ENCODE measurements around the gene KCNIP4.

The KCNIP4 gene

GRCh38 chr4:21457086-21457840 is 491.3 kb downstream of the KCNIP4 start:
- no peak for DNase-seq (ENCODE audit: low spot score)

DNA sequence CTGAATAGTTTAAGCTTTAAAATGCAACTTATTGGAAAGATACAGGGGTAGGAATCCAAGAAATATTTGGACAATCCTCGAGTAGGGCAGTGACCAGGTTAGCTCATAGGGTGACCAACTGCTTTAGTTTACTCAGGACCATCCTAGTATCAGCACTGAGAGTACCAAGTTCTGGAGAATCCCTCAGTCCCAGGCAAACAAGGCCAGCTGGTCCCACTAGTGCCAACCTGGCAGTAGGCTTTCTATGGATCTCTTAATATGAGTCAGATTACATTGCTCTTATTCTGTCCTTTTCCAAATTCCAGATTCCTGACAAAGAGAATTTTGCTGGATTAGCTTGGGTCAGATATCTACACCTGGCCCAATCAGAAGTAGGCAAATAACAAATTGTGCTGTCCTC is 493.7 kb downstream of the KCNIP4 start:
- no peak for DNase-seq (ENCODE audit: low spot score)

DNA sequence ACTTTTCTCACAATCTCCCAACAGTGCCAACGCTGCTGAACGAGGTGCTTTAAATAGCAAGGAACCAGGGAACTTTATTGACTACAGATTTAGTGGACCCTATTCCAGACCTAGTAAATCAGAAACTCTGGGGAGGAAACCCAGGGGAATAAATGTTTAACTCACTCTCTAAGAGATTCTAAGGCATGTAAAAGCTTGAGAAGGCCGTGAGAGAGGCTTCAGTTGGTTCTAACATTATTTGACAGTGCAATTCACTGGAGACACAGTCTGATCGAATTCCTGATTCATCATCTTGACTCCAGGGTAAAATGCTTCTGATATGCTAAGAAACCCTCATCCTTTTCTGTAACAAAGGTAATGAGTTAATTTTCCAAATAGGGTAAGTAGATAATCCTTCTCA is 494.4 kb downstream of the KCNIP4 start:
- no peak for DNase-seq (ENCODE audit: low spot score)

DNA sequence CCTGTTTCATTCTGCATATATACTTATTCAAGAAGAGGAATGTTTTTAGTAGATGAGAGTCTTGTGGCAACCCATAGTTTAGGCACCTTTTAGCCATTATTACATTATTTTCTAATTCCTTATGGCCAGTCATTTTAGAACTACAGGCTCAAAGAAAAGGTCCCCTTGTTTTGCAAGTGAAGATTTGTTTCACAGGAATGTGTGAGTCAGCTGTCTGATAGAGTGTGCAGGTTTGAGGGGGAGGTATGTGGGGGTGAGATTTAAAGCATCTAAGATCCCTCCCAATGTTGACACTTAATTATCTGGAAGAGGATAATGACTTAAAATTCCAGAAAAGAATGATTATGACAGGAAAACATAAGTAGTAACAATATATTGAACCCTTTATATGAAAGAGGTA is 495.6 kb downstream of the KCNIP4 start:
- no peak for DNase-seq (ENCODE audit: low spot score)

DNA sequence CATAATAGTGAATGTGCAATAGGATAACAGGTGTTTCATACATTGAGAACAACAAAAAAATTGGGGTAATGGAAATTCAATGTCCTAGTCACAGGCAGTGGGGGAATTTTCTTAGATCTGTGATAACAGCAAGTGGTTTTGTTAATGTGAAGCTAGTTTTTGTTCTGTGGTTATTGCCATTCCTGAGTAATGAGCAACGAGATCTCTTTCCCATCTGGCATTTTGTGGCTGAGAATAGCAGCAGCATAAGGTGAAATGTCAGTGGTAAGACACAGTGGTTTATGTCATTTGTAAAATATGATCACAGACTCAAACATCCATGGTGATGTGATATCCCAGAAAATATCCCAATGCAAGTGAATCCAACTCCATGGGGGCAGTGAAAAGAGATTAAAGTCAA is 497.5 kb downstream of the KCNIP4 start:
- no peak for DNase-seq (ENCODE audit: low spot score)

GRCh38 chr4:21450331-21450730 is 498.2 kb downstream of the KCNIP4 start:
- no peak for DNase-seq (ENCODE audit: low spot score)

- no peak for DNase-seq (ENCODE audit: low spot score)
Measured at GRCh38 chr4:21447301-21448054, 501.1 kb downstream of the KCNIP4 start.

- no peak for DNase-seq (ENCODE audit: low spot score)
Measured at GRCh38 chr4:21420166-21420565, 528.4 kb downstream of the KCNIP4 start.

- DNase-seq (ENCODE audit: low spot score), result no peak
Measured at GRCh38 chr4:21415728-21416127, 532.8 kb downstream of the KCNIP4 start.

- no peak for DNase-seq (ENCODE audit: low spot score)
Measured at GRCh38 chr4:21413807-21414370, 534.7 kb downstream of the KCNIP4 start.

DNA sequence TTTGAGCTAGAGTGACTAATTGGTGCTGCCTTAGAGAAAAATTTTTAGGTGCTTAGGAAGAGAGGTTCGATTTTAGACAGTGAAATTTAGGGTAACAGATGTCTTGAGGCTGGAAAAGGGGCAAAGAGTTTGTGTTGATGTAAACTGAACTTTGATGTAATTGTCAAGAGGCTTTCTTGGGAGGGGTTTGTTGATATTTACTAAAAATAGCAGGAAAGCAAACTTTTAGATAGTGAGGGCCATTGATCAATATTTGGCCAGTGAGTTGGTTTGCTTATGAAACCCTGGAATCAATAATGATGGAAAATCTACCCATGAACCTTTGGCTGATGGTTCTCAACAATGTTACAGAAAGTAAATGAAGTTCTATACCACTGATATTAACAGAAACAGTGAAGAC is 537.5 kb downstream of the KCNIP4 start:
- DNase-seq (ENCODE audit: low spot score), result no peak

- DNase-seq (ENCODE audit: low spot score), result no peak
Measured at GRCh38 chr4:21410372-21410771, 538.2 kb downstream of the KCNIP4 start.

DNA sequence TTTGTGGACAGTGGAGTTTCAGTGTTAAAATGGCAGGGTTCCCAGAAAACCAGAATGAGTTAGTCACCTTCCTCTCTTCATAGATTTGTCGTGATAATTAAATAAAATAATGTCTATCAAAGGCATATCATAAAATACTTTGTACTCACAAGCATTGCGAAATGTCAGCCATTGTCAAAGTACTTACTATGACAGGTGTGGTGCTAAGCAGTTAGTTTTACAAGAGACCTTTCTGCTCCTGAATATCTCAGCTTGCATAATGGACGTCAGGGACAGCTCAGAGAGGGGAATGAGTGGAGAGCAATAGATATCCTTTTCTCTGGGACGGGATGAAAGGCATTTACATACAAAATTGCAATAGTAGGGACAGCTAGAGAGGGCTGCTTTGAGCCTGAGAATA is 560.9 kb downstream of the KCNIP4 start:
- no peak for DNase-seq (ENCODE audit: low spot score)

DNA sequence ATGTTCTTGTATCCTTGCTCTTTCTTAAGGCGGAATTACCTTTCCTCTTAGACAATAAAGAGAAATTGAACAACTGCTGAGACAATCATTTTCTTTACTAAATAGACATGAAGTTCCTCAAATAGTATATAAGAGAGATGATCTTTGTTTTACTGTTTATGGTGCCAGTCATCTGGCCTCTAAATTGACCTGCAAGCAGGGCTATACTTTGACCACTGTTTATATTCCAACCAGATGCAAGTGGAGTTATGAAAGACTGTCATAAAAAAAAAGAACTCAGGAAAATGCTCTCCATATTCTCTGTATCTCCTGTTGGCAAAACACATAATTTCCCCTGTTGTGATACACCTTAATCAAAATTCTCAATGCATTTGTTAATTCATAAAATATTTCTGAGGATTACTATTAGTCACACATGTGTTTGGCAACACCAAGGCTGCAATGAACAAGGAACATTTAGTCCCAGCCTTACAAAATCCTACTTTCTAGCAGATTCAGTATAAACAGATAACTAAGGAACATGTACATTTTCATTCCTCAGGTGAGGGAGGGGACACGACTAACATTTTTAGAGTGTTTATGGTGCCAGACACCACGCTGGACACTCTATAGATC is 562.3 kb downstream of the KCNIP4 start:
- DNase-seq (ENCODE audit: low spot score), result no peak

DNA sequence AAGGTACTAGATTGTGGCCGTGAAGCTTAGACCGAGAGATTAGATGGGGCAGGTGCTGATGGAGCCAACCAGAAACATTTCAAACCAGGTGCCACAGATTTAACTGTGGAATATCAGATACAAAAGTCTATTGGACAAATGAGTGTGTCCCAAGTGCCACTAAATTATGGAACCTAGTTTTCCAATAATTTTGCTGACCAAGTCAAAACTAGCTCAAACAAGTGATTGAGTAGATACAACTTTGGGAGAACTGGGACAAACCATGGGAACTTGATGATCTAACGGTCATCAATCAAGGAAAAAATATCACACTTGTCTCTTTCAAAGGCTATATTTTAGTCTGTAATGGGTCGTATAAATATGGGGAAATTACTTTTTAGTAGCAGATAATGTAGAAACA is 562.9 kb downstream of the KCNIP4 start:
- DNase-seq (ENCODE audit: low spot score), result no peak

GRCh38 chr4:21384609-21385008 is 564.0 kb downstream of the KCNIP4 start:
- DNase-seq (ENCODE audit: low spot score), result no peak

- no peak for DNase-seq (ENCODE audit: low spot score)
Measured at GRCh38 chr4:21380861-21381260, 567.7 kb downstream of the KCNIP4 start.

- DNase-seq (ENCODE audit: low spot score), result no peak
Measured at GRCh38 chr4:21377046-21377445, 571.5 kb downstream of the KCNIP4 start.

DNA sequence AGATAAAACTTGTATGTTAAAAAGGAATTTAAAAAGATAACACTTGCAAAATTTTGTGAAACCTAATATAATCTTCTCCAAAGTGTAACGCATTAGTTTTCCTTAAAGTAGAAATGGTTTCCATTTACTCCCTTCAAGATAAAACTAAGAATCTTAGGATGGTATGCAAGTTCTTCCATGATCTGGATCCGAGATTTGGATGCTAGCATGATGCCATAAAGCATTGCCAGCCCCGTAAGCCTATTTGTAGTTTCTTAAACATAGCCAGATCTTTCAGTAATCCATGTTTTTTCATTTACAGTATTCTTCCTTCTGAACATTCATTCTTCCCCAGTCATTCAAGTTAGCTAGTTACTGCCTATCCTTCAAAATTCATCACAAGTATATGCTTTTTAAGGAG is 572.4 kb downstream of the KCNIP4 start:
- no peak for DNase-seq (ENCODE audit: low spot score)

GRCh38 chr4:21374641-21375368 is 573.8 kb downstream of the KCNIP4 start:
- no peak for DNase-seq (ENCODE audit: low spot score)

GRCh38 chr4:21367567-21367966 is 581.0 kb downstream of the KCNIP4 start:
- DNase-seq (ENCODE audit: low spot score), result no peak

GRCh38 chr4:21366840-21367239 is 581.7 kb downstream of the KCNIP4 start:
- DNase-seq (ENCODE audit: low spot score), result no peak
